Left lung (tissue), 10 donors: ENCODE data around the gene ST3GAL3. TPM values are rescaled to one million over a fixed set of nuclear protein-coding genes. Genes with fewer than 3 reads are reported as not detected.

Experiments used
- ATAC-seq: fragments of 200-7000 bp; cut with Tn5 transposase; one replicate; pipeline ENCODE4 v1.9.1; 2020; ENCODE audit warnings: moderate library complexity
- DNase-seq, 4 donors: peaks; one replicate each; pipeline ENCODE4 v3.0.0-alpha.2; 2013 to 2020
- H3K27ac ChIP-seq, 2 donors: fragments of 200-600 bp; sonication (generic) in 1 of 2; one replicate each; pipeline versions ENCODE4 v1.5.0 to v1.8.0; 2020 to 2021
- H3K27me3 ChIP-seq, 2 donors: fragments of 200-600 bp; sonication (generic) in 1 of 2; one replicate each; pipeline versions ENCODE4 v1.5.0 to v1.8.0; 2020 to 2021
- H3K36me3 ChIP-seq, 2 donors: fragments of 200-600 bp; sonication (generic) in 1 of 2; one replicate each; pipeline versions ENCODE4 v1.5.0 to v1.8.0; 2020 to 2021
- H3K4me1 ChIP-seq, 2 donors: fragments of 200-600 bp; one replicate each; pipeline ENCODE4 v1.8.0; 2021
- H3K4me3 ChIP-seq, 2 donors: fragments of 200-600 bp; sonication (generic) in 1 of 2; one replicate each; pipeline versions ENCODE4 v1.5.0 to v1.8.0; 2020 to 2021; ENCODE audit warnings: mild to moderate bottlenecking in 1 of 2
- H3K9me3 ChIP-seq, 2 donors: fragments of 200-600 bp; sonication (generic) in 1 of 2; one replicate each; pipeline versions ENCODE4 v1.5.0 to v1.8.0; 2020 to 2021
- CTCF ChIP-seq, 2 donors: fragments of 200-600 bp; sonication (generic) in 1 of 2; IDR thresholded peaks; one replicate each; pipeline versions ENCODE4 v1.5.0 to v1.8.0; 2021; ENCODE audit warnings: antibody characterized with exemption in 2 of 2
- intact Hi-C, 2 donors: fragments of 100-400 bp; cut with DNase I; formaldehyde crosslinking; loops; one replicate each; pipeline versions ENCODE4 v1.11.2 to v1.14.2; 2022
- polyA plus RNA-seq, 6 donors: library from polyadenylated mRNA; unstranded; fragments of 120-200 nt; gene quantifications; one replicate each; pipeline ENCODE4 v1.2.1, GENCODE V29; 2013; ENCODE audit not compliant: insufficient read length in 6 of 6
- total RNA-seq, 2 donors: library from RNA; stranded (reverse); fragmentation: NEBNext Ultra II Directional; extraction: Animal tissue kit (Norgen Biotek cat#: 25700); gene quantifications; one replicate each; pipeline ENCODE4 v1.2.1, GENCODE V29; 2021
- donor health status: DM: no; HTN: yes; CAD: no.
- donor health status: DM: no; HTN: no; CAD: no.

ST3GAL3 gene
- total and polyA plus RNA-seq, 8 donors: 18.9 to 42.4 (median 34.4) TPM

- no peak for TF ChIP-seq CTCF (IDR thresholded peaks at IDR 0.05)
- ATAC-seq: no peak
- Histone ChIP-seq H3K4me3 (no peak overlapping the region), H3K9me3 (no peaks in the 10 kb centered on the region), H3K27me3 (no peaks in the 10 kb centered on the region), H3K4me1 (no peaks in the 10 kb centered on the region), H3K27ac (no peak overlapping the region), H3K36me3 (peaks cover 7 to 100% of the 10 kb centered on the region in 2 donors)
- intact Hi-C loops: no loop called here
- DNase-seq: no peak
Observed at GRCh38 chr1:43666608-43667007, 40.7 kb upstream of the ST3GAL3 start.

GRCh38 chr1:43668956-43669355 is 38.4 kb upstream of the ST3GAL3 start:
- H3K27ac ChIP-seq: no peak overlapping the region
- no peaks in the 10 kb centered on the region for H3K27me3 ChIP-seq
- no peak for TF ChIP-seq CTCF (IDR thresholded peaks at IDR 0.05)
- peaks cover 7 to 100% of the 10 kb centered on the region in 2 donors for H3K36me3 ChIP-seq
- ATAC-seq (no peak), DNase-seq (no peak)
- H3K4me1 ChIP-seq: no peaks in the 10 kb centered on the region
- no peaks in the 10 kb centered on the region for H3K9me3 ChIP-seq
- intact Hi-C loops: no loop called here
- no peak overlapping the region for H3K4me3 ChIP-seq

GRCh38 chr1:43669878-43670277 is 37.5 kb upstream of the ST3GAL3 start:
- H3K4me1 ChIP-seq: no peaks in the 10 kb centered on the region
- intact Hi-C loops: no loop called here
- no peaks in the 10 kb centered on the region for H3K27me3 ChIP-seq
- no peak for ATAC-seq
- peaks cover 7 to 100% of the 10 kb centered on the region in 2 donors for H3K36me3 ChIP-seq
- DNase-seq: no peak
- H3K27ac ChIP-seq: no peak overlapping the region
- H3K9me3 ChIP-seq: no peaks in the 10 kb centered on the region
- TF ChIP-seq CTCF (IDR thresholded peaks at IDR 0.05): no peak
- no peak overlapping the region for H3K4me3 ChIP-seq

GRCh38 chr1:43671193-43671592 is 36.1 kb upstream of the ST3GAL3 start:
- TF ChIP-seq CTCF (IDR thresholded peaks at IDR 0.05): no peak
- DNase-seq (no peak), ATAC-seq (no peak)
- no peak overlapping the region for H3K27ac ChIP-seq
- no peaks in the 10 kb centered on the region for H3K27me3 ChIP-seq
- intact Hi-C loops: no loop called here
- H3K4me1 ChIP-seq: no peaks in the 10 kb centered on the region
- H3K9me3 ChIP-seq: no peaks in the 10 kb centered on the region
- H3K36me3 ChIP-seq: peaks cover 7 to 100% of the 10 kb centered on the region in 2 donors
- no peak overlapping the region for H3K4me3 ChIP-seq

GRCh38 chr1:43671626-43672330 is 35.6 kb upstream of the ST3GAL3 start:
- DNase-seq (no peak), ATAC-seq (peak; percentile 47)
- H3K9me3 ChIP-seq: no peaks in the 10 kb centered on the region
- no peak overlapping the region for H3K27ac ChIP-seq
- TF ChIP-seq CTCF (IDR thresholded peaks at IDR 0.05): no peak
- intact Hi-C loops: no loop called here
- H3K4me1 ChIP-seq: no peaks in the 10 kb centered on the region
- H3K36me3 ChIP-seq: peaks cover 7 to 100% of the 10 kb centered on the region in 2 donors
- no peaks in the 10 kb centered on the region for H3K27me3 ChIP-seq
- no peak overlapping the region for H3K4me3 ChIP-seq
